Measurements from ENCODE around the gene ZC3H18.

DNA sequence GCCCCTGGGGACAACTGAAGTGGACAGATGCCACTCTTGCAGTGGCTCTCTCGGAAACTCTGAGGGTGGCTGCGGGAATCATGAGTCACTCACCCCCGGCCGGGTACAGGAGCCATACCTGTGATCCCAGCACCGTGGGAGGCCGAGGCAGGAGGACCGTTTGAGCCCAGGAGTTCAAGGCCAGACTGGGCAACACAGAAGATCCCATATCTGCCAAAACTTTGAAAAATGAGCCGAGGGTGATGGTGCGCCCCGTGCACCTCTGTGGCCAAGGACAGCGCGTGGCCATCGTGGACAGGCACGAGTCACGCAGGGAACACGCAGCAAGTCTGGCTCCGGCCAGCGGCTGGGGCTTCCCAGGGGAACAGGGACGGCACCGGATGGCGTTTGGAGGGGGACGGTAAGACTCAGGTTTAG is 41.3 kb upstream of the ZC3H18 start:
- TF ChIP-seq, protein P1, sequence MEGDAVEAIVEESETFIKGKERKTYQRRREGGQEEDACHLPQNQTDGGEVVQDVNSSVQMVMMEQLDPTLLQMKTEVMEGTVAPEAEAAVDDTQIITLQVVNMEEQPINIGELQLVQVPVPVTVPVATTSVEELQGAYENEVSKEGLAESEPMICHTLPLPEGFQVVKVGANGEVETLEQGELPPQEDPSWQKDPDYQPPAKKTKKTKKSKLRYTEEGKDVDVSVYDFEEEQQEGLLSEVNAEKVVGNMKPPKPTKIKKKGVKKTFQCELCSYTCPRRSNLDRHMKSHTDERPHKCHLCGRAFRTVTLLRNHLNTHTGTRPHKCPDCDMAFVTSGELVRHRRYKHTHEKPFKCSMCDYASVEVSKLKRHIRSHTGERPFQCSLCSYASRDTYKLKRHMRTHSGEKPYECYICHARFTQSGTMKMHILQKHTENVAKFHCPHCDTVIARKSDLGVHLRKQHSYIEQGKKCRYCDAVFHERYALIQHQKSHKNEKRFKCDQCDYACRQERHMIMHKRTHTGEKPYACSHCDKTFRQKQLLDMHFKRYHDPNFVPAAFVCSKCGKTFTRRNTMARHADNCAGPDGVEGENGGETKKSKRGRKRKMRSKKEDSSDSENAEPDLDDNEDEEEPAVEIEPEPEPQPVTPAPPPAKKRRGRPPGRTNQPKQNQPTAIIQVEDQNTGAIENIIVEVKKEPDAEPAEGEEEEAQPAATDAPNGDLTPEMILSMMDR (conservative IDR thresholded peaks at IDR 0.05): no peak
- no peak for TF ChIP-seq EZH2 (IDR thresholded peaks at IDR 0.05; ENCODE audit: low read depth)
